ENCODE results near the gene TRIM8. TPM values are rescaled to one million over a fixed set of nuclear protein-coding genes. Genes with fewer than 3 reads are reported as not detected.
A peak's percentile ranks its signal among the peaks of the same experiment; 100 is the strongest.

TRIM8 gene
- polyA plus RNA-seq, 4 donors: 38.1 to 65.1 (median 44.7) TPM

GRCh38 chr10:102610441-102610887, 33.8 kb upstream of the TRIM8 start:
- WGBS, 3 donors: 78 to 94% (median 89%) methylated on average over 10 of the region's 10 CpGs
- H3K36me3 ChIP-seq (ENCODE audit: control insufficient read depth in 3 of 3, insufficient read depth in 2 of 3, low read depth in 1 of 3, low read length in 3 of 3): peaks cover 0 to 44% (median 0%) of the 10 kb centered on the region in 3 donors
- DNase-seq (no peak), FAIRE-seq (no peak)
- no peaks in the 10 kb centered on the region for H3K27me3 ChIP-seq (ENCODE audit: control insufficient read depth in 3 of 3, insufficient read depth in 3 of 3, low read length in 3 of 3)
- no peak overlapping the region for H3K4me3 ChIP-seq (ENCODE audit: low read depth in 1 of 3, low read length in 3 of 3)
- H3K9me3 ChIP-seq (ENCODE audit: control insufficient read depth in 2 of 2, insufficient read depth in 1 of 2, low read depth in 1 of 2, low read length in 1 of 2): no peaks in the 10 kb centered on the region
- peaks cover 0 to 11% (median 5%) of the 10 kb centered on the region in 3 donors for H3K4me1 ChIP-seq (ENCODE audit: control insufficient read depth in 3 of 3, insufficient read depth in 2 of 3, low read depth in 1 of 3, low read length in 2 of 3)
- no peak overlapping the region for H3K27ac ChIP-seq (ENCODE audit: low read depth in 1 of 3, low read length in 2 of 3)

- no peaks in the 10 kb centered on the region for H3K9me3 ChIP-seq (ENCODE audit: control insufficient read depth in 2 of 2, insufficient read depth in 1 of 2, low read depth in 1 of 2, low read length in 1 of 2)
- peaks cover 0 to 18% (median 8%) of the 10 kb centered on the region in 3 donors for H3K4me1 ChIP-seq (ENCODE audit: control insufficient read depth in 3 of 3, insufficient read depth in 2 of 3, low read depth in 1 of 3, low read length in 2 of 3)
- FAIRE-seq (no peak), DNase-seq (no peak)
- H3K4me3 ChIP-seq (ENCODE audit: low read depth in 1 of 3, low read length in 3 of 3): no peak overlapping the region
- no peaks in the 10 kb centered on the region for H3K27me3 ChIP-seq (ENCODE audit: control insufficient read depth in 3 of 3, insufficient read depth in 3 of 3, low read length in 3 of 3)
- peaks cover 0 to 47% (median 0%) of the 10 kb centered on the region in 3 donors for H3K36me3 ChIP-seq (ENCODE audit: control insufficient read depth in 3 of 3, insufficient read depth in 2 of 3, low read depth in 1 of 3, low read length in 3 of 3)
- peak overlapping the region in 1 of 3 donors; percentile 55 for H3K27ac ChIP-seq (ENCODE audit: low read depth in 1 of 3, low read length in 2 of 3)
- 61 to 79% (median 78%) methylated on average over 4 of the region's 4 CpGs for WGBS, 3 donors
Observed at GRCh38 chr10:102611514-102612087, 32.7 kb upstream of the TRIM8 start.

GRCh38 chr10:102612964-102613275, 31.4 kb upstream of the TRIM8 start:
- Histone ChIP-seq H3K27ac (ENCODE audit: low read depth in 1 of 3, low read length in 2 of 3) (peak overlapping the region in 2 of 3 donors; percentile 52 to 74), H3K4me3 (ENCODE audit: low read depth in 1 of 3, low read length in 3 of 3) (no peak overlapping the region), H3K9me3 (ENCODE audit: control insufficient read depth in 2 of 2, insufficient read depth in 1 of 2, low read depth in 1 of 2, low read length in 1 of 2) (no peaks in the 10 kb centered on the region), H3K27me3 (ENCODE audit: control insufficient read depth in 3 of 3, insufficient read depth in 3 of 3, low read length in 3 of 3) (no peaks in the 10 kb centered on the region), H3K4me1 (ENCODE audit: control insufficient read depth in 3 of 3, insufficient read depth in 2 of 3, low read depth in 1 of 3, low read length in 2 of 3) (peaks cover 0 to 21% (median 8%) of the 10 kb centered on the region in 3 donors), H3K36me3 (ENCODE audit: control insufficient read depth in 3 of 3, insufficient read depth in 2 of 3, low read depth in 1 of 3, low read length in 3 of 3) (peaks cover 0 to 55% (median under 1%) of the 10 kb centered on the region in 3 donors)
- no peak for DNase-seq
- 78 to 95% (median 86%) methylated on average over 8 of the region's 8 CpGs for WGBS, 3 donors
- no peak for FAIRE-seq

GRCh38 chr10:102613286-102613685, 31.0 kb upstream of the TRIM8 start:
- H3K4me1 ChIP-seq (ENCODE audit: control insufficient read depth in 3 of 3, insufficient read depth in 2 of 3, low read depth in 1 of 3, low read length in 2 of 3): peaks cover 0 to 21% (median 8%) of the 10 kb centered on the region in 3 donors
- FAIRE-seq (no peak), DNase-seq (no peak)
- no peaks in the 10 kb centered on the region for H3K27me3 ChIP-seq (ENCODE audit: control insufficient read depth in 3 of 3, insufficient read depth in 3 of 3, low read length in 3 of 3)
- H3K36me3 ChIP-seq (ENCODE audit: control insufficient read depth in 3 of 3, insufficient read depth in 2 of 3, low read depth in 1 of 3, low read length in 3 of 3): peaks cover 0 to 59% (median 3%) of the 10 kb centered on the region in 3 donors
- peak overlapping the region in 1 of 3 donors; percentile 74 for H3K27ac ChIP-seq (ENCODE audit: low read depth in 1 of 3, low read length in 2 of 3)
- no peaks in the 10 kb centered on the region for H3K9me3 ChIP-seq (ENCODE audit: control insufficient read depth in 2 of 2, insufficient read depth in 1 of 2, low read depth in 1 of 2, low read length in 1 of 2)
- 87 to 93% (median 92%) methylated on average over 7 of the region's 7 CpGs for WGBS, 3 donors
- H3K4me3 ChIP-seq (ENCODE audit: low read depth in 1 of 3, low read length in 3 of 3): no peak overlapping the region

- no peak overlapping the region for H3K27ac ChIP-seq (ENCODE audit: low read depth in 1 of 3, low read length in 2 of 3)
- H3K36me3 ChIP-seq (ENCODE audit: control insufficient read depth in 3 of 3, insufficient read depth in 2 of 3, low read depth in 1 of 3, low read length in 3 of 3): peaks cover 0 to 62% (median 3%) of the 10 kb centered on the region in 3 donors
- 71 to 84% (median 74%) methylated on average over 8 of the region's 8 CpGs for WGBS, 3 donors
- FAIRE-seq: no peak
- peaks cover 0 to 25% (median 8%) of the 10 kb centered on the region in 3 donors for H3K4me1 ChIP-seq (ENCODE audit: control insufficient read depth in 3 of 3, insufficient read depth in 2 of 3, low read depth in 1 of 3, low read length in 2 of 3)
- H3K27me3 ChIP-seq (ENCODE audit: control insufficient read depth in 3 of 3, insufficient read depth in 3 of 3, low read length in 3 of 3): no peaks in the 10 kb centered on the region
- no peak overlapping the region for H3K4me3 ChIP-seq (ENCODE audit: low read depth in 1 of 3, low read length in 3 of 3)
- H3K9me3 ChIP-seq (ENCODE audit: control insufficient read depth in 2 of 2, insufficient read depth in 1 of 2, low read depth in 1 of 2, low read length in 1 of 2): no peaks in the 10 kb centered on the region
- no peak for DNase-seq
Observed at GRCh38 chr10:102613785-102614184, 30.5 kb upstream of the TRIM8 start.

GRCh38 chr10:102614888-102615287, 29.4 kb upstream of the TRIM8 start:
- Histone ChIP-seq H3K36me3 (ENCODE audit: control insufficient read depth in 3 of 3, insufficient read depth in 2 of 3, low read depth in 1 of 3, low read length in 3 of 3) (peaks cover 0 to 73% (median 3%) of the 10 kb centered on the region in 3 donors), H3K9me3 (ENCODE audit: control insufficient read depth in 2 of 2, insufficient read depth in 1 of 2, low read depth in 1 of 2, low read length in 1 of 2) (no peaks in the 10 kb centered on the region), H3K27me3 (ENCODE audit: control insufficient read depth in 3 of 3, insufficient read depth in 3 of 3, low read length in 3 of 3) (no peaks in the 10 kb centered on the region), H3K4me1 (ENCODE audit: control insufficient read depth in 3 of 3, insufficient read depth in 2 of 3, low read depth in 1 of 3, low read length in 2 of 3) (peaks cover 0 to 36% (median 9%) of the 10 kb centered on the region in 3 donors), H3K4me3 (ENCODE audit: low read depth in 1 of 3, low read length in 3 of 3) (no peak overlapping the region), H3K27ac (ENCODE audit: low read depth in 1 of 3, low read length in 2 of 3) (peak overlapping the region in 1 of 3 donors; percentile 41)
- DNase-seq (no peak), FAIRE-seq (no peak)
- 96 to 98% (median 97%) methylated on average over 5 of the region's 5 CpGs for WGBS, 3 donors

GRCh38 chr10:102615361-102615760, 28.9 kb upstream of the TRIM8 start:
- FAIRE-seq (no peak), DNase-seq (no peak)
- no peak overlapping the region for H3K4me3 ChIP-seq (ENCODE audit: low read depth in 1 of 3, low read length in 3 of 3)
- no peaks in the 10 kb centered on the region for H3K9me3 ChIP-seq (ENCODE audit: control insufficient read depth in 2 of 2, insufficient read depth in 1 of 2, low read depth in 1 of 2, low read length in 1 of 2)
- 70 to 83% (median 75%) methylated on average over 7 of the region's 7 CpGs for WGBS, 3 donors
- peaks cover 0 to 77% (median 3%) of the 10 kb centered on the region in 3 donors for H3K36me3 ChIP-seq (ENCODE audit: control insufficient read depth in 3 of 3, insufficient read depth in 2 of 3, low read depth in 1 of 3, low read length in 3 of 3)
- peaks cover 3 to 41% (median 14%) of the 10 kb centered on the region in 3 donors for H3K4me1 ChIP-seq (ENCODE audit: control insufficient read depth in 3 of 3, insufficient read depth in 2 of 3, low read depth in 1 of 3, low read length in 2 of 3)
- H3K27me3 ChIP-seq (ENCODE audit: control insufficient read depth in 3 of 3, insufficient read depth in 3 of 3, low read length in 3 of 3): no peaks in the 10 kb centered on the region
- H3K27ac ChIP-seq (ENCODE audit: low read depth in 1 of 3, low read length in 2 of 3): peak overlapping the region in 1 of 3 donors; percentile 41

GRCh38 chr10:102616066-102616770, 28.1 kb upstream of the TRIM8 start:
- Histone ChIP-seq H3K4me3 (ENCODE audit: low read depth in 1 of 3, low read length in 3 of 3) (no peak overlapping the region), H3K4me1 (ENCODE audit: control insufficient read depth in 3 of 3, insufficient read depth in 2 of 3, low read depth in 1 of 3, low read length in 2 of 3) (peaks cover 4 to 50% (median 20%) of the 10 kb centered on the region in 3 donors), H3K27me3 (ENCODE audit: control insufficient read depth in 3 of 3, insufficient read depth in 3 of 3, low read length in 3 of 3) (no peaks in the 10 kb centered on the region), H3K27ac (ENCODE audit: low read depth in 1 of 3, low read length in 2 of 3) (peak overlapping the region in 1 of 3 donors; percentile 62), H3K9me3 (ENCODE audit: control insufficient read depth in 2 of 2, insufficient read depth in 1 of 2, low read depth in 1 of 2, low read length in 1 of 2) (no peaks in the 10 kb centered on the region), H3K36me3 (ENCODE audit: control insufficient read depth in 3 of 3, insufficient read depth in 2 of 3, low read depth in 1 of 3, low read length in 3 of 3) (peaks cover 0 to 83% (median 3%) of the 10 kb centered on the region in 3 donors)
- DNase-seq: peak in 1 of 2 donors; percentile 43
- WGBS, 3 donors: 30 to 63% (median 38%) methylated on average over 1 of the region's 1 CpG
- no peak for FAIRE-seq

Measured in small intestine (tissue), 7 donors.